Measurements from ENCODE around the gene RPL13. TPM values are rescaled to one million over a fixed set of nuclear protein-coding genes. Genes with fewer than 3 reads are reported as not detected.

Gene RPL13
- total RNA-seq = 4,789 and 6,170 TPM in 2 replicates

GRCh38 chr16:89560378-89561141 lies at the start of gene RPL13:
RPL13 (plus strand) TSS chr16:89560682; CDS start chr16:89560960, 278 bp downstream.

GRCh38 chr16:89575247-89576152 lies 15.0 kb downstream of the RPL13 start, which contains the start of gene CPNE7:
CPNE7 (plus strand) TSS chr16:89575758; CDS start chr16:89575898, 140 bp downstream.

GRCh38 chr16:89613231-89613953 lies 52.9 kb downstream of the RPL13 start, which contains the start of gene DPEP1:
DPEP1 (plus strand) TSS chr16:89613642; CDS start chr16:89630411, 16,769 bp downstream.

Other genes with a start within 250 kb of the RPL13 start
- gene ANKRD11, start 70.1 kb upstream of the RPL13 start, total RNA-seq = 50.0 and 55.1 TPM in 2 replicates
- gene SPG7, start 52.3 kb upstream of the RPL13 start, total RNA-seq = 51.1 and 81.6 TPM in 2 replicates
- 0.81 and 4.3 TPM in 2 replicates for gene CPNE7, start 15.1 kb downstream of the RPL13 start, total RNA-seq
- gene DPEP1, start 53.0 kb downstream of the RPL13 start, total RNA-seq = 2.5 TPM in 1 of 2 replicates, not detected in the other
- 84.3 and 129 TPM in 2 replicates for gene CHMP1A, start 97.0 kb downstream of the RPL13 start, total RNA-seq
- gene SPATA33, start 97.2 kb downstream of the RPL13 start, total RNA-seq = 0.36 and 2.9 TPM in 2 replicates
- gene CDK10, start 126.0 kb downstream of the RPL13 start, total RNA-seq = 38.9 and 41.0 TPM in 2 replicates
- 13.1 and 13.9 TPM in 2 replicates for gene SPATA2L, start 141.0 kb downstream of the RPL13 start, total RNA-seq
- gene VPS9D1, start 160.2 kb downstream of the RPL13 start, total RNA-seq = 9.7 and 10.8 TPM in 2 replicates
- gene ZNF276, start 160.9 kb downstream of the RPL13 start, total RNA-seq = 8.7 and 16.6 TPM in 2 replicates